ACC112 (cell line): ENCODE measurements around the gene PRKG1.

Experiments
- H2AFZ ChIP-seq: fragments of 200-600 bp; sonication (generic); one replicate; pipeline ENCODE4 v1.6.0; 2017; ENCODE audit warnings: antibody characterized with exemption, low read length; ENCODE audit not compliant: unreplicated experiment
- H3K27ac ChIP-seq: fragments of 200-600 bp; sonication (generic); 2 replicates; pipeline ENCODE4 v1.5.1; 2014; ENCODE audit warnings: low read depth, mild to moderate bottlenecking, antibody characterized with exemption, low read length, moderate library complexity
- H3K27me3 ChIP-seq: fragments of 200-600 bp; sonication (generic); 2 replicates; pipeline ENCODE4 v1.6.1; 2014; ENCODE audit warnings: mild to moderate bottlenecking, antibody characterized with exemption, low read length, moderate library complexity, mixed read lengths; ENCODE audit not compliant: insufficient read depth
- H3K36me3 ChIP-seq: fragments of 200-600 bp; sonication (generic); 2 replicates; pipeline ENCODE4 v1.6.1; 2016; ENCODE audit warnings: mild to moderate bottlenecking, antibody characterized with exemption, low read length, moderate library complexity, mixed read lengths; ENCODE audit not compliant: insufficient read depth
- H3K4me1 ChIP-seq: fragments of 200-600 bp; sonication (generic); one replicate; pipeline ENCODE4 v1.6.1; 2016; ENCODE audit warnings: low read length, mixed read lengths; ENCODE audit not compliant: insufficient read depth, unreplicated experiment, control insufficient read depth
- H3K4me3 ChIP-seq: fragments of 200-600 bp; sonication (generic); 2 replicates; pipeline ENCODE4 v1.5.1; 2014; ENCODE audit warnings: mild to moderate bottlenecking, low read depth, low read length
- H3K79me2 ChIP-seq: fragments of 200-600 bp; sonication (generic); one replicate; pipeline ENCODE4 v1.6.0; 2016; ENCODE audit warnings: low read length; ENCODE audit not compliant: control insufficient read depth, unreplicated experiment, insufficient read depth

PRKG1 gene

DNA sequence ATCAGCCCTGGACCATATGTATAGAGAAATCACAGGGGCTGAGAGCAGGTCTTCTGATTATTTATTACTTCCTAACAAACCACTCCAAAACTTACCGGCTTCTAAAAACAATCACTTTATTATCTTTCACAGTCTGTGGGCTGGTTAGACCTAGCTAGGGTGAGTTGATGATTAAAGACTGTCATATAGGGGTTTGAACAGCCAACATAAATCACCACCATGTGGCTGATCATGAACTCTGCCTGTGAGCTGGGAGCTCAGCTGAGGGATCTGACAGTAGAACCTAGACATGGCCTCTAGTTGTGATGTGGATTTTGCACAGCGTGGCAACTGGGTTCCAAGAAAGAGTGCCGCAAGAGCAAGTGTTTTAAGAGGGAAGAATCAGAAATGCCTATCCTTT, 319.8 kb downstream of the PRKG1 start:
- Histone ChIP-seq H3K4me3 (no peak overlapping the region), H3K79me2 (no peaks in the 10 kb centered on the region), H3K36me3 (no peaks in the 10 kb centered on the region), H2AFZ (no peak overlapping the region), H3K27me3 (no peaks in the 10 kb centered on the region), H3K4me1 (peaks cover 15% of the 10 kb centered on the region), H3K27ac (no peak overlapping the region)

GRCh38 chr10:51397244-51397643, 323.0 kb downstream of the PRKG1 start:
- Histone ChIP-seq H3K27me3 (no peaks in the 10 kb centered on the region), H3K27ac (no peak overlapping the region), H3K36me3 (no peaks in the 10 kb centered on the region), H3K4me3 (no peak overlapping the region), H3K79me2 (no peaks in the 10 kb centered on the region), H3K4me1 (peaks cover 10% of the 10 kb centered on the region), H2AFZ (no peak overlapping the region)

DNA sequence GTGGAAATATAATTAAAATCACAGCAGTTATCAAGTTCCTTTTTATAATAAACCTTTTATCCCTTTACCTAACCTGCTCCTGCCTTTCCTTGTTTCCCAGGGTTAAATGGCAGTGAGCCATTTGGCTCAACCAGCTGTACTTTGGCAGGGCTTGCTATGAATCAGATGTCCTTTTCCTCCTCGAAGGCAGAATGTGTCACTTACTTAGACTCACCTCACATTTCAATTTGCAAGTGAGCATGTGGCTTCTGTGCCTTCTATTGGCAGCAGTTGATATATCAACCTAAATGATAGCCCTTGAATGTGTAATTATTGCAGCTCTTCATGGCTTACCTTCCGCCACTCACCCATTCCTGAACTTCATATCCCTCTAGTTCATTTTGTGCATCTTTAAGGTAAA, 323.4 kb downstream of the PRKG1 start:
- no peaks in the 10 kb centered on the region for H3K36me3 ChIP-seq
- H2AFZ ChIP-seq = no peak overlapping the region
- H3K27me3 ChIP-seq = no peaks in the 10 kb centered on the region
- H3K4me3 ChIP-seq = no peak overlapping the region
- H3K27ac ChIP-seq = no peak overlapping the region
- H3K79me2 ChIP-seq = no peaks in the 10 kb centered on the region
- H3K4me1 ChIP-seq = peaks cover 10% of the 10 kb centered on the region

GRCh38 chr10:51399840-51400239, 325.6 kb downstream of the PRKG1 start:
- Histone ChIP-seq H3K4me1 (peaks cover 10% of the 10 kb centered on the region), H3K4me3 (no peak overlapping the region)

GRCh38 chr10:51400392-51401096, 326.3 kb downstream of the PRKG1 start:
- no peaks in the 10 kb centered on the region for H3K36me3 ChIP-seq
- peaks cover 10% of the 10 kb centered on the region for H3K4me1 ChIP-seq

More at GRCh38 chr10:51399840-51400239, 325.6 kb downstream of the PRKG1 start:
- H3K36me3 ChIP-seq = no peaks in the 10 kb centered on the region
- H3K27me3 ChIP-seq = no peaks in the 10 kb centered on the region
- H3K79me2 ChIP-seq = no peaks in the 10 kb centered on the region
- no peak overlapping the region for H3K27ac ChIP-seq
- no peak overlapping the region for H2AFZ ChIP-seq

DNA sequence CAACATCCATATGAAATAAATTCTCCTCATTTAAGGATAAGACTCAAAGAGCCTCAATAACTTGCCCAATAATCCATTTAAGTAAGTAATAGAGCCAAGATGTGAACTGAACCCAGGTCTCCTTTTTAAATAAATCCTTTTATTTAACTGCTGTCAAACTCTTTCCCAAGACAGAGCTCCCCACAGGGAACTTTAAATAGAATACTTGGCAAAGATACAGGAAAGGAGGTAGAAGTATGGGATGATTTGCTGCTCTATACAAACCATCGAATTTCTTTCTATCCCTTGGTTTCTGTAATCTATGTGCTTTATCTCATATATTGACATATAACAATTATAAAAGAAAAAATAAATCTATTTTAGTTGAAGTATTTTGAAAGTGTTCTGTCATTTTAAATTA, 329.2 kb downstream of the PRKG1 start:
- Histone ChIP-seq H3K36me3 (no peaks in the 10 kb centered on the region), H3K4me3 (no peak overlapping the region), H3K79me2 (no peaks in the 10 kb centered on the region), H3K27ac (no peak overlapping the region), H2AFZ (no peak overlapping the region), H3K4me1 (no peaks in the 10 kb centered on the region), H3K27me3 (no peaks in the 10 kb centered on the region)

More at GRCh38 chr10:51400392-51401096, 326.3 kb downstream of the PRKG1 start:
- H3K27ac ChIP-seq = no peak overlapping the region
- no peaks in the 10 kb centered on the region for H3K79me2 ChIP-seq
- H3K27me3 ChIP-seq = no peaks in the 10 kb centered on the region
- H2AFZ ChIP-seq = no peak overlapping the region
- H3K4me3 ChIP-seq = no peak overlapping the region

DNA sequence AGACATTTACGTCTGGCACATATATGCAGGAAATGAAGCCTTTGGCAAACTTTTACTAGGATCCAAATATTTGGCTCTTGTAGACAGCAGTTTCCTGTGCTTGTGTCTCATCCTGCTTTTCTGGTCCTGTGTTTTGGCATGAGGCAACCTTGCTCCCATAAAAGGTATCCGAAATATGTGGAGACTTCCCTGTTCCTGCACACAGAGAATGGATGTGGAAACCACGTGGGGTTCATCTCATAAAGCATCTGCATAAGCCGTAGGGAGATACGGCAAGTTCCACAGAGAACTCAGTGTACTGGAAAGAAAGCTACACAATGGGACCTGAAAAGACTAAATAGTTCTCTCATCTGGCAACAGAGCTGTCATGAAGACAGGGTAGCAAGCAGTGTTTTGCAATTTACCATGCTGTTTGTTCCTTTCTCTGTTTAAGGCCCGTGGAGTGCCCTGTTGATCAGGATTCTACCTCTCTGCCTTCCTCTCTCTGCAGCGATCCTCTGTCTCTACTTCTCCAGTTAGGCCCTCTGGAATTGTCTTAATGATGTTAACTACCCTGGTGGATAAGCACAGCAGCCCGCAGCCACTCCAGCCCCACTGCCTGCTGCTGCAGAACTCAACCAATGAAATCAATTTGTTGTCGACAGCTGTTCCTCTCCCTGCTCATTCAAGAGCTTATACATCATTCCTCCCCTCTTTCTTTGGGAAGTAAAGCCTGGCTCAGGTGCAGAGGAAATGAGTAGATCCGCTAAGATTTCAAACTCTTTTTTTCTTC, 331.5 kb downstream of the PRKG1 start:
- Histone ChIP-seq H2AFZ (no peak overlapping the region), H3K36me3 (no peaks in the 10 kb centered on the region), H3K79me2 (no peaks in the 10 kb centered on the region), H3K4me3 (no peak overlapping the region), H3K27ac (no peak overlapping the region), H3K4me1 (no peaks in the 10 kb centered on the region), H3K27me3 (no peaks in the 10 kb centered on the region)

DNA sequence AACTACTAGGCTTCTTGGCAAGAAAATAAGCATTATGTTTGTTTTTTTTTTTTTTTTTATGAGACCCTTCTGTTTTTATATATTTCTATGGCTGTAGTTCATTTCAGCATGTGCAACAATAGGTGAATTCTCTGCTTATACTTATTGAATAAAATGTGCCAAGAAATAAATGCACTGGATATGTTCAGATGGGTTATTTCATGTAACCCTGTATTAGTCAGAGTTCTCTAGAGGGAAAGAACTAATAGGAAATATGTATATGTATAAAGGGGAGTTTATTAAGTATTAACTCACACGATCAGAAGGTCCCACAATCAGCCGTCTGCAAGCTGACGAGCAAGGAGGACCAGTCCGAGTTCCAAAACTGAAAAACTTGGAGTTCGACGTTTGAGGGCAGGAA, 332.3 kb downstream of the PRKG1 start:
- Histone ChIP-seq H3K4me3 (no peak overlapping the region), H3K27me3 (no peaks in the 10 kb centered on the region), H3K27ac (no peak overlapping the region), H3K36me3 (no peaks in the 10 kb centered on the region), H3K79me2 (no peaks in the 10 kb centered on the region), H2AFZ (no peak overlapping the region), H3K4me1 (no peaks in the 10 kb centered on the region)

DNA sequence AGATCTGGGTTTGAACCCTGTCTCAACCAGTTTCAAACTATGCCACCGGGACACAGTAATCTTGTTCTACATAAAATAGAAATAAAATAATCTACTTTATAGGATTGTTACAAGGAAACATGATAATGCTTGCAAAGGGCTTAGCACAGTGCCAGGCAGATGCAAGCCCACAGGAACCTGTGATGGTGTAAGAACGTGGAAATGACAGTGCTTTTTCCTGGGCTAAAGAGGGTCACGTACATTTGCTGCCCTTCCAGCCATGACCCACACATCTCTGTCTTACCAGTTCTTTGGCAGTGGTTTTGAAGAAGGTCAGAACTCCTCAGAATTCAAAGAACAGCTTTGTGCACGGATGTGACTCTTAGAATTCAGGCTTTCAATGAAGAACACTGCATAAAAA, 342.2 kb downstream of the PRKG1 start:
- Histone ChIP-seq H3K4me1 (no peaks in the 10 kb centered on the region), H3K27me3 (no peaks in the 10 kb centered on the region), H3K27ac (no peak overlapping the region), H3K36me3 (no peaks in the 10 kb centered on the region), H3K79me2 (no peaks in the 10 kb centered on the region), H3K4me3 (no peak overlapping the region), H2AFZ (no peak overlapping the region)

DNA sequence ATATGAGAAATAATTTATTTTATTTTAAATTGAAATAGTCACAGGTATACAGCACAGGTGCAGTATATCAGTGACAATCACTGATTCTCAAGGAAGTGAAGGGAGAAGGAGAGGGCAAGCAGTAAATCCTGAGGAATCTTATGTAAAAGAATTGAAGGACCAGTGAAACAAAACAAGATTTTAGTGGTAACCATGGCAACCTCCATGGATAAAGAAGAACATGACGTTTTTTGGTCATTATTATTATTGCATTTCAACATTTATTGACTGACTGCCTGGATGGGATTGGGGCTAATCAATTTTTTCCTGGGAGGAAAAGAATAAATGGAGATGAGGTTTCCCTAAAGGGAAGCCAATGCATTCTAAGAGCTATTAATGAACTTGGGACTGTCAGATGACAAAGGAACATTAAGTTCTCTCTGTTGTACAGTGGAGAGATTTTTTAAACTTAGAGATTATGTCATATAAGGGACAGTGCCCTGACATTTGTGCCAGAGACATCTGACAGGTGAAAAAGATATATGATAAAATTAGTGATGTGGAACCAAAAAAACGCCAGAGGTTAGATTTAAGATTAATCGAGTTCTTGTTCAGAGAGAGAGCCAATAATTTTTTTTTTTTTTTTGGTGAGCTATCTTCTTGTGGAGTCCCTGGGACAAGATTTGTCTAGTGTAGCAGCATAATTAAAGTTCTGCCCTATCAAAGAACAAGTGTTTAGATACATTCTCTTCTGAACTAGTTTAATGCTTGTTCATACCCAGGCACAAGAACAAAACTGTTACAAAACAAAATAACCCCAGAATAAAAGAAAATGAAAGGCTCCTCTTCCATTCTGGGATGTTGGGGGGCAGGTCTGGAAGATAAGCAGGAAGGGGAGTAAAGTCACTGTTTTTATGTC, 345.2 kb downstream of the PRKG1 start:
- Histone ChIP-seq H3K4me3 (no peak overlapping the region), H3K27me3 (no peaks in the 10 kb centered on the region), H3K27ac (no peak overlapping the region), H3K4me1 (peaks cover 7% of the 10 kb centered on the region), H2AFZ (no peak overlapping the region), H3K79me2 (no peaks in the 10 kb centered on the region), H3K36me3 (no peaks in the 10 kb centered on the region)
